ENCODE measurements around the gene FLT4.

DNA sequence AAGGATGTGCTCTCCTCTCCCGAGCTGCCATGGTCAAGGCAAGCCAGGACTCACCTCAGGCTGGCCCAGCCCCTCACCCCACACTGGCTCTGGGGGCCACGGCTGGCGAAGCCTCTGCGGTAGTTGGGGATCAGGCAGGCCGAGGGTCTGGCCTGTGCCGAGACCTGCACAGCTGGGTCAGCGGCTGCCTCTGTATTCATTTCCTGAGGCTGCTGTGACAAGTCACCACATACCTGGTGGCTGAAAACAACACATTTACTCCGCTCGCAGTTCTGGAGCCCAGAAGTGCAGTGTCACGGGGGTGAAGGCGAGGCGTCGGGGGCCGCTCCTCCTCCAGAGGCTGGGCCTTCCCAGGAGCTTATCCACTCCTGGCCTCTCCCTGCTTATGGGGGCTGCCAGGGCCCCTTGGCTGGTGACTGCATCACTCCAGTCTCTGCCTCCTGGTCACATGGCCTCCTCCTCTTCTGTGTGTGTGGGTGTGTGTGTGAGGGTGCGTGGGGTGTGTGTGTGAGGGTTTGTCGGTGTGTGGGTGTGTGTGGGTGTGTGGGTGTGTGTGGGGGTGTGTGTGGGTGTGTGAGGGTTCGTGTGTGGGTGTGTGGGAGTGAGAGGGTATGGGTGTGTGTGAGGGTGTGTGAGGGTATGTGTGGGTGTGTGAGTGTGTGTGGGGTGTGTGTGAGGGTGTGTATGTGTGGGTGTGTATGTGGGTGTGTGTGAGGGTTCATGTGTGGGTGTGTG, 54.9 kb downstream of the FLT4 start:
- TF ChIP-seq, protein P1, sequence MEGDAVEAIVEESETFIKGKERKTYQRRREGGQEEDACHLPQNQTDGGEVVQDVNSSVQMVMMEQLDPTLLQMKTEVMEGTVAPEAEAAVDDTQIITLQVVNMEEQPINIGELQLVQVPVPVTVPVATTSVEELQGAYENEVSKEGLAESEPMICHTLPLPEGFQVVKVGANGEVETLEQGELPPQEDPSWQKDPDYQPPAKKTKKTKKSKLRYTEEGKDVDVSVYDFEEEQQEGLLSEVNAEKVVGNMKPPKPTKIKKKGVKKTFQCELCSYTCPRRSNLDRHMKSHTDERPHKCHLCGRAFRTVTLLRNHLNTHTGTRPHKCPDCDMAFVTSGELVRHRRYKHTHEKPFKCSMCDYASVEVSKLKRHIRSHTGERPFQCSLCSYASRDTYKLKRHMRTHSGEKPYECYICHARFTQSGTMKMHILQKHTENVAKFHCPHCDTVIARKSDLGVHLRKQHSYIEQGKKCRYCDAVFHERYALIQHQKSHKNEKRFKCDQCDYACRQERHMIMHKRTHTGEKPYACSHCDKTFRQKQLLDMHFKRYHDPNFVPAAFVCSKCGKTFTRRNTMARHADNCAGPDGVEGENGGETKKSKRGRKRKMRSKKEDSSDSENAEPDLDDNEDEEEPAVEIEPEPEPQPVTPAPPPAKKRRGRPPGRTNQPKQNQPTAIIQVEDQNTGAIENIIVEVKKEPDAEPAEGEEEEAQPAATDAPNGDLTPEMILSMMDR (conservative IDR thresholded peaks at IDR 0.05; ENCODE audit: low read depth in 2 of 2), result no peak
- TF ChIP-seq ETS1 (IDR thresholded peaks at IDR 0.05) (no peak), POLR2AphosphoS5 (IDR thresholded peaks at IDR 0.05; ENCODE audit: low read depth) (no peak), EZH2phosphoT487 (IDR thresholded peaks at IDR 0.05; ENCODE audit: unreplicated experiment) (no peak), ZNF114 (CRISPR knock-in tag; IDR thresholded peaks at IDR 0.05) (no peak), EZH2 (IDR thresholded peaks at IDR 0.05; ENCODE audit: low read depth, unreplicated experiment) (no peak), STAT1 (IDR thresholded peaks at IDR 0.05; ENCODE audit: unreplicated experiment) (no peak)
